HG02840 (cell line): ENCODE measurements around the gene RGCC.
"Not testable (repeated sequence)": the region's sequence is repeated elsewhere in the genome, so short reads cannot be mapped to it uniquely, and the experiment has no call there.

Experiments
- ATAC-seq: cut with Tn5 transposase; IDR thresholded peaks from one replicate; pipeline ENCODE4 v1.9.1; 2021; ENCODE audit warnings: mild to moderate bottlenecking, moderate library complexity, moderate number of reproducible peaks; ENCODE audit not compliant: unreplicated experiment, low FRiP score

RGCC gene

GRCh38 chr13:41487222-41487621, 29.9 kb downstream of the RGCC start:
- no peak for ATAC-seq

DNA sequence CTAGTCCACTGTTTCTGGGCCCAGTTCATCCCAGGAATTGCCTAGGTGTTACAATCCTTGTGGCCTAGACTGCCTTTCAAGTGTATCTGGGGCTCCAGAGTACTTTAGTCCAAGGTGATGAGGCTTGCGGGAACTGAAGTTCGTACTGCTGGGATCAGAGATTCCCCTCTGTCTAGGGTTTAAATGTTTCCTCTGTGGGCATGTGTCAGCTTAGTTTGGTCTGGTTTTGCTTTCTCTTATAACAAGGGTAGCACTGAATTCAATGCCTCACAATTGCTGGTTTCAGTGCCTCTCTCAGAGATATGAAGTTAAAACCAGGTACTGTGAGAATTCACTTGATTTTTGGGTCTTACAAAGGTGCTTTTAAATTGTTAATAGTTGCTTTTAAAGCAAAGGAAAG, 30.8 kb downstream of the RGCC start:
- ATAC-seq = no peak

DNA sequence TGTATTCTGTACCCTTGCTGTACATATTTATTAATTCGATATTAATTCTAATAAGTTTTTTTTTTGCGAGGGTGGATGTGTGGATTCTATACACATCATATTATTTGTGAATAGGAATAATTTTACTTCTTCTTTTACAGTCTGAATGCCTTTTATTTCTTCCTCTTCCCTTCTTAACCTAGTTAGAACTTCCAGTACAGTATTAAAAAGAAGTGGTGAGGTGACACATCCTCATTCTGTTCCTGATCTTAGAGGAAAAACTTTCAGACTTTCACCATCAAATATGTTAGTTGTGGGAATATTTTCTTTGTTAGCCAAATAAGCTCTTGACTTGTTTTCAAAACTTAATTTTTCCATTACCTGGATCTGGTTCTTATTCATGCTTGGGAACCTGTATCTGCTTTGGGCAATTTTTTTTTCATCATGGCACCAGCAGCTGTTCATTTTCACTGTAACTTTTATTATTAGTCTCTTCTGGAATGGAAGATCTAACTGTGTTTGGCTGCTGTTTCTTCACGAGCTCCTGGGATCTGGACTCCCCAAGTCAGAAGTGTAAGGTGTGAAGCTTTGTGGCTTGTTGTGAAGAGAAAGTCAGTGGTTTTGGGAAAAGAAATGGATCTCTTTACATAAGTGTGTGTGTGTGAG, 33.1 kb downstream of the RGCC start:
- ATAC-seq = no peak

- no peak for ATAC-seq
These were observed 34.1 kb downstream of the RGCC start for GRCh38 chr13:41491436-41491835.

GRCh38 chr13:41492432-41493260, 35.3 kb downstream of the RGCC start:
- ATAC-seq = no peak

DNA sequence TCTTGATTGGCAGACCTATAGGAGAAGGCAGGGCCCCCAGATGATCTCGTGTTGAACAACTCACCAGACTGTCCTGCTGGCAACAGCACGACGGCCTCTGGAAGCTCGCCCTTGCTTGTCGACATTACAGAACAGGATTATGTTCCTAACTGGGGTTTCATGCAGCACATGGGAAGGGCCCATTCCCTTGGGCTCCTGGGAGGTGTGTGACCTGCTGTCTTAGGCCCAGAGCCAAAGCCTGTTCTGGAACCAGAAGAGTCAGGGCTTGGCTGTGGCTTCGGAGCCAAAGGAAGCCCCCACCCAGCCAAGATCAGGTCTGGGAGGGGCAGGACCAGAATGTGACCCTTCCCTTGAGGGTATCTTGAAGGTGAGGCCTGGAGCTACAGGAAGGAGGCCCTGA, 36.9 kb downstream of the RGCC start:
- ATAC-seq = no peak

- ATAC-seq = no peak
These were observed 37.7 kb downstream of the RGCC start for GRCh38 chr13:41495044-41495443.

DNA sequence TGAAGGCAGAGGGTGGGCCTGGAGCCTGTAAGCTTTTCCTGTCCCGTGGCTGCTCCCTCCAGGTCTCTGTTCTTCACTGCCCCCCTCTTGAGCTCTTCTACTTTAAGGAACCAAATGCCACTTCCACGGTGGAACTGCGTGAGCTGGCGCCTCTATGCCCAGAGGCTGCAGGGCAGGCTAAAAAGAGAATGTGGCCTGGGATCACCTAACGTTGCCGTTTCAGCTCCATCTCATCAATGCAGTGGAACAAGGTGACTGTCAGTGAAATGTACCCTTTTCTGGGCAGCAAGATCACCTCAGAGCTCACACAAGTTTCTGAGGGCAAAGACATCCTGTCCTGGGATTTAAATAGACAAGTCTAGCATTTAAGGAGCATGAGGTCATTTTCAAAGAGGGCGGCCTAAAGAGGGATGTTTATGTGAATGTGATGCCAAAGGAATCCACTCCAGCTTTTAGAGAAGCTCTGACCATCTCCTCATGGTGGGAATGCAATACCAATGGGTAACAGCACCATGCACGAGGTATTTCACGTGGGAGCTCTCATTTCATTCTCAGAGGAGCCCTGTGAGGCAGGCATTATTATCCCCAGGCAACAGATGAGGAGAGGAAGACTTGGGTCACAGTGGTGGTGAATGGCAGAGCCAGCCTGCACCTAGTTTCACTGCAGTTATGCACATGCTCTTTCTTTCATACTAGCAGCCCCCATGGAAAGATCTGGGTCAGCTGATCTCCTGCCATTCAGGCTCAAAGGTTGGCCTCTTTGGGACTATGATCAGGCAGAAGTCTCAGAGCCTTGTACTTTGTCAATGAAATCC, 39.3 kb downstream of the RGCC start:
- no peak for ATAC-seq

DNA sequence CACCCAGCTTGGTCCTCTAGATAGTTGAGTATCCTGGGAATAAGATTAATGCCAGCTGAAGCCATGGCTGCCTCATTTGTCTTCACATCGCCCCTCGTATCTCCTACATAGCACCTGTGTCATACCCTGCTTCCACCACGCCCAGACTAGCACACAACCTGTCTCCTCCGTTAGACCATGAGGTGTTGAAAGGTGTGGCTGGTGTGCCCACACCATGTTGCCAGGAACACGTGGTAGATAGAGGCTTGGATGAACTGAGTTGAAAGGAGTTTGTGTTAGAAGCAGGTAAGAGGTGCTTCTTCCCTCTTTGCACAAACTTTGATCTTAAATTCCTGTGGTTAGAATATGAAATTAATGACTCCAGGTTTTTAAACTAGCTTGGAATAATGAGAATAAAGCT, 40.1 kb downstream of the RGCC start:
- no peak for ATAC-seq

DNA sequence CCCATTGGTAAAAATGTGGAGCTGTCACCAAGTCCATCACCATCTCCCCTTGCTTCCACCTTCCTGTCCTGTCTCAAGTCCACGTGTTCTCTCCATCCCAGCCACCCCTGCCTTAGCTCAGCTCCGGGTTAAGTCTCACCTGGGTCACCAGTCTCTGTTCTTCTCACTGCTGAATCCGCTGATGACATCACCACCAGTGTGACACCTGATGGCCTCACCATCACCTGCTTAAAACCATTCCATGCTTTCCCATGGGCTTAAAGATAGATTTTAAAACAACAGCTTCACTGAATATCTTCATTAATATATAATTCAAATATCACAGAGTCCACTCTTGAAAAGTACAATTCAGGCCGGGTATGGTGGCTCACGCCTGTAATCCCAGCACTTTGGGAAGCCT, 42.1 kb downstream of the RGCC start:
- no peak for ATAC-seq

- no peak for ATAC-seq
These were observed 43.2 kb downstream of the RGCC start for GRCh38 chr13:41500511-41500910.

DNA sequence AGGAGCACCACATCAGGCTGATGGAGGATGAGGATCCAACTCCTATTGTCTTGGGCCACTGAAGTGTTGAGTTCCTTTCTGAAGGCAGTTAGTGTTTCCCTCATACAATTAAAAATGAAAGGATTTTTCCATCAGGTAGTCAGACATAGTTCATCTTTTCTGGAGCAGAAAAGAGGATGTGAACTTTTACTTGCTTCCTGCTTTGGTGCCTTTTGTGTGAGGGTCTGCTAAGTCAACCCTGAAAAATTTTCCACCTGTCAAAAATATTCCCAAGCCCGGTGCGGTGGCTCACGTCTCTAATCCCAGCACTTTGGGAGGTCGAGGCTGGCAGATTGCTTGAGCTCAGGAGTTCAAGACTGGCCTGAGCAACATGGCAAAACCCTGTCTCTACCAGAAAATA, 43.9 kb downstream of the RGCC start:
- no peak for ATAC-seq

DNA sequence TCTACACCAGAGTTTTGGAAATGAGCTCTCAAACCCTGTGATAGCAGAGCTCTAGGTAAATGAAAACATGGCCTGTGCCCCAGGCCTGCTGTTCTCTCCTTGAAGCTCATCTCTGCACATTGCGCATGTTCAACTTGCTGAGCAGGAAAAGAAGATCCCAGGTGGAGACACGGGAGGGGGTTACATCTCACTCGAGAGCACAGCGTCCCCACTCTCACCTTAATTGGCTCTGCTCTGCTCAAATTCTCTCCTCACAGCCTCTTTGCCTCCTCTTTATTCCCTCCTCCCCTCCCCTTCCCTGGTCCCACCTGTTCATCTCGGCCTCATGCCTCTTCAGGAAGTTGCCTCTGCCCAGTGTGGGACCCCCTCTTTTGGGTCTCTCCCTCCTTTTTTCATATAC, 44.7 kb downstream of the RGCC start:
- no peak for ATAC-seq

GRCh38 chr13:41502673-41503072, 45.3 kb downstream of the RGCC start:
- peak; percentile 74 for ATAC-seq

GRCh38 chr13:41503356-41503755, 46.0 kb downstream of the RGCC start:
- no peak for ATAC-seq

DNA sequence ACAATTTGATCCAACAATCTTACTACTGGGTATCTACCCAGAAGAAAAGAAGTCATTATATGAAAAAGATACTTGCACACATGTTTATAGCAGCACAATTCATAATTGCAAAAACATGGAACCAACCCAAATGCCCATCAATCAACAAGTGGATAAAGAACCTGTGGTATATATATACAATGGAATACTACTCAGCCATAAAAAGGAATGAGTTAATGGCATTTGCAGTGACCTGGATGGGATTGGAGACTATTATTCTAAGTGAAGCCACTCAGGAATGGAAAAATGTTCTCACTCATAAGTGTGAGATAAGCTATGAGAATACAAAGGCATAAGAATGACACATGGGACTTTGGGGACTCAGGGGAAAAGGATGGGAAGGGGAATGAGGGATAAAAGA, 47.3 kb downstream of the RGCC start:
- ATAC-seq = not testable (repeated sequence)

DNA sequence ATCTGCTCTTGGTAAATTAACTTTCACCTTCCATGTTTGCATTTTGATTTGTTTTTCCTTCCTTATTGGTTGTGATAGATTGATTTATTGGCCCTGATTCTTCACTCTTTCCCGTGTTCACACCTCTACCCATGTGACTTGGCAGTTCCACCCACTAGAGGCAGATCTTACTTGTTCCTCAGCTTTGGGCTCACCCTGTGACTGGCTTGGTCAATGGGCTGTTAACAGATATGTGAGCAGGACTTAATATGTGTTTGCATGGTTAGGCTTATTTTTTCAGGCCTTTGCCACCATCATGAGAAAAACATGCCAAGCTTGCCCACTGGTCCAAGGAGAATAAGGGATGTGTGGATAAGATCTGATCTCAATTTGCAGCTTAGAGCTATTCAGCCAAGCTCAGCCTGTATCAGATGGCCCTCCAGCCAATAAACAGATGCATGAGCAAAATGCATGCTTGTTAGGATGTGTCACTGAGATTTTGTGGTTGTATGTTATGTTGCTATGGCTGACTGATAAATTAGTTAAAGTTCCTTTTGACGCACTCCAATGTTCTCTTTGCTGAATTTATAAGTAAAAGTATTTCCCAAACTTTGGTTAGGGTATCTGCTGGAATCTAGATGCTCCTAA, 48.0 kb downstream of the RGCC start:
- no peak for ATAC-seq

DNA sequence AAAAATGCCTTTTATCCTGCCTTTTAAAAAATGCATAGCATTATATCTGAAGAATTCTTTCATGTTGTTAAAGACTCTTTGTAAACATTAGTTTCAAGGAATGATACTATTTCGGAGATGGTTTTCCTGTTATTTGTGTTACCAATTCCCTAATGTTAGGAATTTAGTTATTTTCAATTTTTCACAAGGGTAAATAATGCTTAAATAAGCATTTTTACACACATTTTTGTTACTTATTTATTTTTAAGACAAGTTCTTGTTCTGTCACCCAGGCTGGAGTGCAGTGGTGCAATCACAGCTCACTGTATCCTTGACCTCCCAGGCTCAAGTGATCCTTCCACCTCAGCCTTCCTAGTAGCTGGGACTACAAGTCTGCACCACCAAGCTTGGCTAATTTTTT, 49.0 kb downstream of the RGCC start:
- ATAC-seq = no peak

- no peak for ATAC-seq
These were observed 52.6 kb downstream of the RGCC start for GRCh38 chr13:41509971-41510370.

DNA sequence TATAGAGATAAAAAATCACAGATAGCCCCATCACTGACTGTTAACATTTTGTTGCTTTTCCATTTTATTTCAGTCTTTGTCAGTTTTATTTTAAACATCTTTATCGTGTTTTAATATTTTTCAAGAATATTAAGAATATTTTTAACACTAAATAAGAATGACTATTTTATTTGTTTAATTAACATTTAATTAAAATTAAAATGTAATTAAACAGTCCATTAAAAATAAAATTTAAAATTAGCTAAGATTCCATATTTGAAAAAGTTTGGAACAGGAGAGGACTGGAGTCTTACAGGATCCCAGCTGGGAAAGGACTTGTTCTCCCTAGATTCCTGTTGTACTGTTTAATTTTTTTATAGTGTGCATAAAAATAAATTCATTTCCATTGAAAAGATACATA, 54.5 kb downstream of the RGCC start:
- ATAC-seq = no peak

- no peak for ATAC-seq
These were observed 55.1 kb downstream of the RGCC start for GRCh38 chr13:41512441-41512840.
